ENCODE data around the gene PPP2R3A.

The PPP2R3A gene

GRCh38 chr3:136068708-136069107, 103.2 kb downstream of the PPP2R3A start:
- Histone ChIP-seq H3K36me3 (ENCODE audit: insufficient read depth, low read length) (no peaks in the 10 kb centered on the region), H2AFZ (ENCODE audit: low read depth, low read length) (no peak overlapping the region), H3K4me1 (ENCODE audit: insufficient read depth, low read length) (no peaks in the 10 kb centered on the region), H3K27ac (ENCODE audit: low read length) (no peak overlapping the region), H3K27me3 (ENCODE audit: insufficient read depth, low read length, poor library complexity) (no peaks in the 10 kb centered on the region), H3K9ac (ENCODE audit: low read depth, low read length) (no peak overlapping the region), H3K9me3 (ENCODE audit: insufficient read depth, low read length, severe bottlenecking) (no peaks in the 10 kb centered on the region), H4K20me1 (ENCODE audit: insufficient read depth, low read length) (no peaks in the 10 kb centered on the region), H3K4me3 (ENCODE audit: low read depth in 1 of 2, low read length in 2 of 2) (no peak overlapping the region), H3K79me2 (ENCODE audit: insufficient read depth, low read length) (no peaks in the 10 kb centered on the region), H3K4me2 (ENCODE audit: insufficient read depth, low read length) (no peak overlapping the region)
- TF ChIP-seq CTCF (IDR thresholded peaks at IDR 0.05; ENCODE audit: borderline replicate concordance, extremely low read depth, low read length, poor library complexity, severe bottlenecking) (no peak), EZH2 (IDR thresholded peaks at IDR 0.05; ENCODE audit: borderline replicate concordance, low read depth, low read length, severe bottlenecking) (no peak)
- DNase-seq (no peak), ATAC-seq (ENCODE audit: insufficient read depth, low read depth) (no peak)

- H3K27ac ChIP-seq (ENCODE audit: low read length): no peak overlapping the region
- no peak overlapping the region for H3K4me2 ChIP-seq (ENCODE audit: insufficient read depth, low read length)
- H4K20me1 ChIP-seq (ENCODE audit: insufficient read depth, low read length): no peaks in the 10 kb centered on the region
- ATAC-seq (ENCODE audit: insufficient read depth, low read depth) (no peak), DNase-seq (no peak)
- no peaks in the 10 kb centered on the region for H3K4me1 ChIP-seq (ENCODE audit: insufficient read depth, low read length)
- no peaks in the 10 kb centered on the region for H3K27me3 ChIP-seq (ENCODE audit: insufficient read depth, low read length, poor library complexity)
- no peak overlapping the region for H3K9ac ChIP-seq (ENCODE audit: low read depth, low read length)
- no peak overlapping the region for H2AFZ ChIP-seq (ENCODE audit: low read depth, low read length)
- H3K9me3 ChIP-seq (ENCODE audit: insufficient read depth, low read length, severe bottlenecking): no peaks in the 10 kb centered on the region
- H3K4me3 ChIP-seq (ENCODE audit: low read depth in 1 of 2, low read length in 2 of 2): no peak overlapping the region
- H3K36me3 ChIP-seq (ENCODE audit: insufficient read depth, low read length): no peaks in the 10 kb centered on the region
- no peaks in the 10 kb centered on the region for H3K79me2 ChIP-seq (ENCODE audit: insufficient read depth, low read length)
- TF ChIP-seq EZH2 (IDR thresholded peaks at IDR 0.05; ENCODE audit: borderline replicate concordance, low read depth, low read length, severe bottlenecking): no peak
- no peak for TF ChIP-seq CTCF (IDR thresholded peaks at IDR 0.05; ENCODE audit: borderline replicate concordance, extremely low read depth, low read length, poor library complexity, severe bottlenecking)
Measured at GRCh38 chr3:136069933-136070332, 104.4 kb downstream of the PPP2R3A start.

- Histone ChIP-seq H3K9me3 (ENCODE audit: insufficient read depth, low read length, severe bottlenecking) (no peaks in the 10 kb centered on the region), H4K20me1 (ENCODE audit: insufficient read depth, low read length) (no peaks in the 10 kb centered on the region), H3K9ac (ENCODE audit: low read depth, low read length) (no peak overlapping the region), H3K79me2 (ENCODE audit: insufficient read depth, low read length) (no peaks in the 10 kb centered on the region), H3K4me2 (ENCODE audit: insufficient read depth, low read length) (no peak overlapping the region), H3K27ac (ENCODE audit: low read length) (no peak overlapping the region), H3K4me3 (ENCODE audit: low read depth in 1 of 2, low read length in 2 of 2) (no peak overlapping the region), H3K36me3 (ENCODE audit: insufficient read depth, low read length) (no peaks in the 10 kb centered on the region), H3K4me1 (ENCODE audit: insufficient read depth, low read length) (0 out of 2 replicates have a peak, but pooled peaks cover under 1% of the 10 kb centered on the region), H2AFZ (ENCODE audit: low read depth, low read length) (no peak overlapping the region), H3K27me3 (ENCODE audit: insufficient read depth, low read length, poor library complexity) (no peaks in the 10 kb centered on the region)
- no peak for ATAC-seq (ENCODE audit: insufficient read depth, low read depth)
- no peak for DNase-seq
- TF ChIP-seq CTCF (IDR thresholded peaks at IDR 0.05; ENCODE audit: borderline replicate concordance, extremely low read depth, low read length, poor library complexity, severe bottlenecking) (no peak), EZH2 (IDR thresholded peaks at IDR 0.05; ENCODE audit: borderline replicate concordance, low read depth, low read length, severe bottlenecking) (no peak)
Measured at GRCh38 chr3:136070334-136070733, 104.8 kb downstream of the PPP2R3A start.
